NCI-H446 (cell line): ENCODE data around the gene NUP160.
"Not testable (repeated sequence)": the region's sequence is repeated elsewhere in the genome, so short reads cannot be mapped to it uniquely, and the experiment has no call there.

ENCODE experiments used
- DNase-seq, 2 experiments: peaks; one replicate each; lab custom pipeline; 2025; lab: John Stamatoyannopoulos, UW

Gene NUP160

GRCh38 chr11:47863898-47864430, 15.8 kb upstream of the NUP160 start:
- DNase-seq, result no peak

GRCh38 chr11:47863189-47863897, 15.2 kb upstream of the NUP160 start:
- no peak for DNase-seq

GRCh38 chr11:47861728-47862127, 13.6 kb upstream of the NUP160 start:
- DNase-seq, result no peak

- DNase-seq, result no peak
Observed at GRCh38 chr11:47860536-47860935, 12.4 kb upstream of the NUP160 start.

GRCh38 chr11:47857892-47858543, 9.9 kb upstream of the NUP160 start:
- DNase-seq, result no peak

GRCh38 chr11:47857485-47857884, 9.3 kb upstream of the NUP160 start:
- no peak for DNase-seq

GRCh38 chr11:47856186-47856585, 8.0 kb upstream of the NUP160 start:
- DNase-seq, result no peak

- DNase-seq, result no peak
Observed at GRCh38 chr11:47854667-47855066, 6.5 kb upstream of the NUP160 start.

GRCh38 chr11:47852053-47852452, 3.9 kb upstream of the NUP160 start:
- no peak for DNase-seq

- no peak for DNase-seq
Observed at GRCh38 chr11:47850337-47850736, 2.2 kb upstream of the NUP160 start.

GRCh38 chr11:47848700-47849155, 578 bp upstream of the NUP160 start:
- no peak for DNase-seq

- no peak for DNase-seq
Observed at GRCh38 chr11:47847537-47847891, 636 bp downstream of the NUP160 start.

GRCh38 chr11:47846998-47847397, 1.2 kb downstream of the NUP160 start:
- no peak for DNase-seq

- no peak for DNase-seq
Observed at GRCh38 chr11:47843361-47844055, 4.6 kb downstream of the NUP160 start.

GRCh38 chr11:47842749-47843148, 5.4 kb downstream of the NUP160 start:
- no peak for DNase-seq

- no peak for DNase-seq
Observed at GRCh38 chr11:47837929-47838328, 10.2 kb downstream of the NUP160 start.

GRCh38 chr11:47837292-47837691, 10.9 kb downstream of the NUP160 start:
- no peak for DNase-seq

- not testable (repeated sequence) for DNase-seq
Observed at GRCh38 chr11:47830013-47830412, 18.1 kb downstream of the NUP160 start.

- DNase-seq, result no peak
Observed at GRCh38 chr11:47828284-47828683, 19.9 kb downstream of the NUP160 start.

- not testable (repeated sequence) for DNase-seq
Observed at GRCh38 chr11:47822664-47823063, 25.5 kb downstream of the NUP160 start.

- no peak for DNase-seq
Observed at GRCh38 chr11:47819743-47820142, 28.4 kb downstream of the NUP160 start.

- DNase-seq, result no peak
Observed at GRCh38 chr11:47800759-47801158, 47.4 kb downstream of the NUP160 start.

- DNase-seq, result no peak
Observed at GRCh38 chr11:47797633-47798032, 50.5 kb downstream of the NUP160 start.
